Lower leg skin (tissue), 3 donors: Measurements from ENCODE around the gene ZNF22.

ENCODE experiments used
- POLR2A ChIP-seq, 2 donors: fragments of 450-650 bp; IDR thresholded peaks; one replicate each; pipeline ENCODE4 v1.6.1; 2016 to 2017; ENCODE audit warnings: antibody characterized with exemption in 2 of 2, mild to moderate bottlenecking in 1 of 2, moderate library complexity in 1 of 2
- TF ChIP-seq, protein P1 (sequence below), 3 donors: fragments of 450-650 bp; IDR thresholded peaks; one replicate each; pipeline ENCODE4 v1.5.1; 2016; ENCODE audit warnings: antibody characterized with exemption in 3 of 3, mild to moderate bottlenecking in 3 of 3, moderate library complexity in 2 of 3

DNA sequence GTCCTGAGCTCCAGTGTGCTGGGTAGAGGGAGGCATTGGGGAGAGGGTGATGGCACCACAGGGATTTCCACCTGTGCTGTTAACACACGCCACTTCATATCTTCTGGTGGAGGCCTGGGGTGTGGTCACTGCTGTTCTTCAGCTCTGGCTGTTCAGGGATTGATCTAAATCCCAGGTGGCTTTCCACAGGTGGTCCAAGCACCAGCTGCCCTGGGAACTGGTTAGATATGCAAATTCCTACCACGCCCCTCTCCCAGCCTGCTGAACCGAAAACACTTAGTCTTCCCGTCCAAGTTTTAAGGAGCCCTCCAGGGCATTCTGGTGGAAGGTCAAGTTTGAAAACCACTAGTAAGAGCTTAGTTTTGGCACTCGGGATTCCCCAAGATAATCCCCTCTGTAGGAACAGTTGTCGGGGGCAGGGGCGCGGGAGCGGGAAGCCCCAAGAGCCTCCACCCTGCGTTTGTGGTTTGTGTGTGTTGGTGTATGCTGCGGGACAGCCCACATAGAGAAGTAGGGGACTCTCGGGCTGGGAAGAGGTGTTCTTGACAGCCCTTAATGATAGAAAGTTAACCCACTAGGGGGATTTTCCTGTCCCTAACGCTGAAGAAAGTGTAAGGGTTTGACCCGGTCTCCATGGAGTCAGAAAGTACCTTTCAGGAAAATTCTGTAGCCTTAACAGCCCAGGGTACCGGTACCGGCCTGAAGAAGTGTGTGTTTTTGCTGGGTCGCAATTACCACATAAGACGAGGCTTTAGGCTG, 27.2 kb upstream of the ZNF22 start:
- no peak for TF ChIP-seq POLR2A (IDR thresholded peaks at IDR 0.05)
- TF ChIP-seq, protein P1, sequence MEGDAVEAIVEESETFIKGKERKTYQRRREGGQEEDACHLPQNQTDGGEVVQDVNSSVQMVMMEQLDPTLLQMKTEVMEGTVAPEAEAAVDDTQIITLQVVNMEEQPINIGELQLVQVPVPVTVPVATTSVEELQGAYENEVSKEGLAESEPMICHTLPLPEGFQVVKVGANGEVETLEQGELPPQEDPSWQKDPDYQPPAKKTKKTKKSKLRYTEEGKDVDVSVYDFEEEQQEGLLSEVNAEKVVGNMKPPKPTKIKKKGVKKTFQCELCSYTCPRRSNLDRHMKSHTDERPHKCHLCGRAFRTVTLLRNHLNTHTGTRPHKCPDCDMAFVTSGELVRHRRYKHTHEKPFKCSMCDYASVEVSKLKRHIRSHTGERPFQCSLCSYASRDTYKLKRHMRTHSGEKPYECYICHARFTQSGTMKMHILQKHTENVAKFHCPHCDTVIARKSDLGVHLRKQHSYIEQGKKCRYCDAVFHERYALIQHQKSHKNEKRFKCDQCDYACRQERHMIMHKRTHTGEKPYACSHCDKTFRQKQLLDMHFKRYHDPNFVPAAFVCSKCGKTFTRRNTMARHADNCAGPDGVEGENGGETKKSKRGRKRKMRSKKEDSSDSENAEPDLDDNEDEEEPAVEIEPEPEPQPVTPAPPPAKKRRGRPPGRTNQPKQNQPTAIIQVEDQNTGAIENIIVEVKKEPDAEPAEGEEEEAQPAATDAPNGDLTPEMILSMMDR (IDR thresholded peaks at IDR 0.05): no peak
